ENCODE results near the gene GIPR. TPM values are rescaled to one million over a fixed set of nuclear protein-coding genes. Genes with fewer than 3 reads are reported as not detected.
"Not testable (repeated sequence)": the region's sequence is repeated elsewhere in the genome, so short reads cannot be mapped to it uniquely, and the experiment has no call there.

Gene GIPR
- 4.2 and 8.0 TPM in 2 replicates for total RNA-seq (2014; rRNA removed; shearing (Covaris generic))

DNA sequence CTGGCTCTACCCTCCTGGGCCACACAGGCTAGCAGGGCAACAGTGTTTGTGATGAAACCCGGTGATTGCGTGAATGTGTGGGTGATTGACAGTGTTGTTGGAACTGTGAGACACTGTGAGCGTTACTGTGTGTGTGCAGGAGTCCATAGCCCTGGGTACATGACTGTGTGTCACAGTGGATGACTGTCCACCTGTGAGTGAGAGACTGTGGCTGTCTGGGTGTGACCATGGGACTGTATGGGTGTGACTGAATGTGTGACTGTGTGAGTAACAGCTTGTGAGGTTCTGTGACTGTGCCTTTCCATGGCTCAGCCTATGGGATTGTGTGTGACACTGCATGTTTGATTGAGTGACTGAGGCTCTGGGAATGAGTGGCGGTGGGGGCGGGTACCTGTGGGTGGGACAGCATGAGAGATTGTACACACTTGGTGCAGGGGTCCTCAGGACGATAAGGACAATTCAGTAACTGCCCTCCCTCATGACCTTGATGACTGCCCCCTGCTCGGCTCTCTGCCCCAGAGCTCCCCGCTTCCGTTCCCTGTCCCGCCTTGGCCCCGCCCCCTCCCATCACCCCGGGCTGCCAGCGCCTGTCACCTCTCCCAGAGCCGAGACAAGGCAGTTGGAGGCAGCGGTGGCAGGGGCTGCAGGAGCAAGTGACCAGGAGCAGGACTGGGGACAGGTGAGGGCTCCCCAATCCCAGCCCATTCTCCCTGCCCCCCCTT lies at the start of gene GIPR:
Gene GIPR, plus strand, starts transcription at position 602 of the 722 bp plus-strand sequence. CDS start 1,300 bp downstream, outside the sequence.
- in situ Hi-C loops (cut with HindIII; ENCODE audit: low sequenced_read_pairs): no loop called here
- no peak for DNase-seq (ENCODE audit: low spot score)

- DNase-seq (ENCODE audit: low spot score): no peak
- in situ Hi-C loops (cut with HindIII; ENCODE audit: low sequenced_read_pairs): no loop called here
Measured at GRCh38 chr19:45621389-45621788, 46.6 kb upstream of the GIPR start.

- no peak for DNase-seq (ENCODE audit: low spot score)
- in situ Hi-C loops (cut with HindIII; ENCODE audit: low sequenced_read_pairs): no loop called here
Measured at GRCh38 chr19:45621976-45622503, 46.0 kb upstream of the GIPR start.

- DNase-seq (ENCODE audit: low spot score): no peak
- in situ Hi-C loops (cut with HindIII; ENCODE audit: low sequenced_read_pairs): no loop called here
Measured at GRCh38 chr19:45623984-45624383, 44.0 kb upstream of the GIPR start.

DNA sequence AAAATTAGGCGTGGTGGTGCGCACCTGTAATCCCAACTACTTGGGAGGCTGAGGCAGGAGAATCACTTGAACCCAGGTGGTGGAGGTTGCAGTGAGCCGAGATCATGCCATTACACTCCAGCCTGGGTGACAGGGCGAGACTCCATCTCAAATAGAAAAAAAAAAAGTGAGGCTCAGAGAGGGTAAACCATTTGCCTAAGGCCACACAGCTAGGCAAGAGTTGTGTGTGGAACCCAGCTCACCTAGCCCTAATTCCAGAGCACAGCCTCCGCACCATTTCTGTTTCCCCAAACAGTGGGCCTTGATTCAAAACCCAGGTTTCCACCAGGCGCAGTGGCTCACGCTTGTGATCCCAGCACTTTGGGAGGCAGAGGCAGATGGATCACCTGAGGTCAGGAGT lies 39.8 kb upstream of the GIPR start:
- in situ Hi-C loops (cut with HindIII; ENCODE audit: low sequenced_read_pairs); DNase-seq (ENCODE audit: low spot score): not testable (repeated sequence)

DNA sequence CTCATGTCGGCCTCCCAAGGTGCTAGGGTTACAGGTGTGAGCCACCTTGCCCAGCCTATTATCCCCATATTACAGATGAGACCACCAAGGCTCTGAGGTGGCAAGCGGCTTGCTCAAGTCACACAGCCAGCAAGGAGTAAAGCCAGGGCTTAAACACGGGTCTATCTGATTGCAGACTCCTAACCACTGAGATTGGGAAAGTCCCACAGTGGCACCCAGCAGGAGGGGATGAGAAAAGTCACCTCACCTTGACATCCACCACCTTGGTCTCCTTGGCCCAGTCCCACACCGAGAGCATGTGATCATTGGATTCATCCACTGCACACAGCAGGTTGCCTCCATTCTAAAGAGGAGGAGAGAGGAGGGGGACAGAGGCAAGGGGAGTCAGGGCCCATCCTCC lies 38.3 kb upstream of the GIPR start:
- in situ Hi-C loops (cut with HindIII; ENCODE audit: low sequenced_read_pairs): no loop called here
- no peak for DNase-seq (ENCODE audit: low spot score)

DNA sequence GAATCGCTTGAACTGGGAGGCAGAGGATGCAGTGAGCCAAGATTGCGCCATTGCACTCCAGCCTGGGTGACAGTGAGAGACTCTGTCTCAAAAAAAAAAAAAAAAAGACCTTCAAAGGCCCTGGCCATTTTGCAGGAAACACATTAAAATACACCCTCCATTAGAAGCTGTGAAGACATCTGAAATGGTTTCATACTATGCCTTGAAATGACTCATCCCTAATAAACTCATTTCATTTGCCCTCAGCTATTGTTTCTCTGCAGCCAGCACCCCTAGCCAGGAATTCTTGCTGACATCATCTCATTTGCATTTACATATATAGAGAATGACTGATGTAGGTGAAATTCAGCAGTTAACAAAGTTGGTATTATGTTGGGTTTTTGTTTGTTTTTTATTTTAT lies 37.6 kb upstream of the GIPR start:
- no peak for DNase-seq (ENCODE audit: low spot score)
- in situ Hi-C loops (cut with HindIII; ENCODE audit: low sequenced_read_pairs): no loop called here

GRCh38 chr19:45632468-45633196 lies 35.4 kb upstream of the GIPR start:
- in situ Hi-C loops (cut with HindIII; ENCODE audit: low sequenced_read_pairs): no loop called here
- no peak for DNase-seq (ENCODE audit: low spot score)

GRCh38 chr19:45636275-45636674 lies 31.7 kb upstream of the GIPR start:
- no peak for DNase-seq (ENCODE audit: low spot score)
- in situ Hi-C loops (cut with HindIII; ENCODE audit: low sequenced_read_pairs): no loop called here

- in situ Hi-C loops (cut with HindIII; ENCODE audit: low sequenced_read_pairs): no loop called here
- no peak for DNase-seq (ENCODE audit: low spot score)
Measured at GRCh38 chr19:45636902-45637301, 31.1 kb upstream of the GIPR start.

DNA sequence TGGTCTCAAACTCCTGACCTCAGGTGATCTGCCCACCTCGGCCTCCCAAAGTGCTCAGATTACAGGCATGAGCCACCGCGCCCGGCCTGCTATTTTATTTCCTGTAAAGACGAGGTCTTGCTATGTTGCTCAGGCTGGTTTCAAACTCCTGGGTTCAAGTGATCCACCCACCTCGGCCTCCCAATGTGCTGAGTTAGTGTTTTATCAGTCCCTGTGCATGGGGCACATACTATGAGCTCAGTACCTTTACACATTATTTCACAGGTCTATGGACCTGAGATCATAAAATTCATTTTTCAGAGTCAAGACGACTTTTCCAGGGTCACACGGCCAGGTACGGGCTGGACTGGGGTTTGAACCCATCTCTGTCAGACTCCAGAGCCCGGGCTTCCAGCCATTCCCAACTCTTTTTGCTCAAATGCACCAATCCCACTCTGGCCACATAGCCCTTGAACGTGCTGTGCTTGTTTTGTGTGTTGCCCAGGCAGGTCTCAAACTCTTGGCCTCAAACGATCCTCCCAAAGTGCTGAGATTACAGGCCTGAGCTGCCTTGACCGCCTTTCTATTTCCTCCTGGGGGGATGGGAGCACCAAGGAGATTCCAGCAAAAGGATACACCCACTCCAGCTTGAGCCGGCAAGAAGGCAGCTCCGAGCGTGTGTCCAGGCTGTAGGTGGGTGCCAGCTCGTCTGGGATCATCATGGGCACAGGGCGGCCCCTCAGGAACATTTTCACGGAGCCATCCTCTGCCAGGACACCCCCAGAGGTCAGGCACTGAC lies 29.9 kb upstream of the GIPR start:
- in situ Hi-C loops (cut with HindIII; ENCODE audit: low sequenced_read_pairs): no loop called here
- no peak for DNase-seq (ENCODE audit: low spot score)

DNA sequence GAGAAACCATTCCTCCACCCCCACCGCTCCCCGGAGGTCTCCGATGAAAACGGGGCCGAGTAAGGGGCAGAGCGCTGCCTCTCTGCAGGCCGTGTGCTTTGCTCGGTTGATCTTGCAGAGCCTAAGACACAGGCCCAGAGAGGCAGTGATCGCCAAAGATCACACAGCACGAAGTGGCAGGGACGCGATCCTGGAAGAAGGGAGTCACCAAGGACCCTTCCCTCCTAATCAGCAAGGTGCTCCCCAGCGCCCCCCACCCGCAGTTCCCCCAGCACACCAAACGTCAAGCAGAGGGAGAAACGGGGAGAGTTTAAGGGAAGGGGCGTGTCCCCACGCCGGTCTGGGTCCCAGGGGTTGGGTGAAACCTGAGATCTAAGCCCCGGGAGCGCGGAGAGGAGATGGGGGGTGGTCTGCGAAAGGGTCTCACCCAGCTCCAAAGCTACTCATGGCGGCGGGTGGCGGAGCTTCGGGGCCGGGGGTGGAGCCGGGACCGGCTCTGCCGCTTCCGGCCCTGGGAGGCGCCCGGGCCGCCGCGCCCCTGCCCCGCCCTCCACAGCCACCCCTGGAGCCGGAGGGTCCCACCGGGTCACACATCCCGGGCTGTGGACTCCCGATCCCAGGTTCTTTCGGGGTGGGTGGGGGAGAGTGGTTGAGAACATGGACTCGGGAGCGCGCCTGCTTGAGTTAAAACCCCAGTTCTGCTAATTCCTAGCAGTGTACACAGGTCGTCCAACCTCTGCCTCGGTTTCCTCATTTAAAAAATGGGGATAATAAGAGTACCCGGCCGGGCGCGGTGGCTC lies 28.9 kb upstream of the GIPR start, which contains the start of gene EML2:
Gene EML2, minus strand, starts transcription at position 468 of the 800 bp plus-strand sequence. Its CDS starts 21 bp downstream, at position 447.
- DNase-seq (ENCODE audit: low spot score): no peak

GRCh38 chr19:45640849-45641273 lies 27.2 kb upstream of the GIPR start:
- DNase-seq (ENCODE audit: low spot score): peak; percentile 37
- in situ Hi-C loops (cut with HindIII; ENCODE audit: low sequenced_read_pairs): no loop called here

More for the DNA sequence above, 28.9 kb upstream of the GIPR start, which contains the start of gene EML2:
- in situ Hi-C loops (cut with HindIII; ENCODE audit: low sequenced_read_pairs): no loop called here

DNA sequence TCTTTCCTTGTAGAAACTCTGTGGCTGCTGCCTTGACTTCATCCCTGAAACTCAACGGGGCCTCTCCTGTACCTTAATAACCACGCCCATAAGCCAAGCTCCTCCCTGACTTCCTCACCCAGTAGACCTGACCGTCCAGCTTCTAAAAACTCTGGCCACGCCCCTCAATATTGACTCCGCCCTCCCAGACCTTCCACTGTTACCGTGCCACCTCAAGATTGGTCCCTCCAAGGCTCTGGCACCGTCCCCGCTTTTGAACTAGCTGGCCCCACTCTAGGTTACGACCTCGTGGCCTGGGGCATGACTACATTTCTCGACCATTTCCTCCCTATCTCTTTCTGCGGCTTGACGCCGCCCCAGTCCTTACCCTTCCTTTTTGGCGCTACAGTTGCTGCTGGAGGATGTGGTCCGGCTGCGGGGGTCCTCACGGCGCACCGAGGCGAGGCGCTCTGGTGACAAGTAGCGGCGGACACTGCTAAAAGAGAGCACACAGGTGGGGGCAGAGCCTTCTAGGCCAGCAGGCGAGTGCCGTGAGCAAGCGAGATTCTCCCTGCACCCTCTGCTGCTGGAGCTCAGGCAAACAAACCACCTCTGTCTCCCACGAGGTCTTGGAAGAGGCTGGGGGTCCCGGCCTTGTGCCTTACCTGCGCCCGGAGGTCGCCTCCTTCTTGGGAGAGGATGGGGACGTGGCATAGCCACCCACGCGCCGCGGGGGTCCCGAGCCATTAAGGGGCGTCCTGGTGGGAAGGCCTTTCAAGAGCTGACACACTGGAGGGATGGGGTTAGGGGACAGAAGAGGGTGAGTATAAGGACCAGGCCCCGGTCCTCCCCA lies 26.5 kb upstream of the GIPR start:
- DNase-seq (ENCODE audit: low spot score): peak; percentile 76
- in situ Hi-C loops (cut with HindIII; ENCODE audit: low sequenced_read_pairs): no loop called here

GRCh38 chr19:45643024-45643926 lies 24.7 kb upstream of the GIPR start:
- peak; percentile 88 for DNase-seq (ENCODE audit: low spot score)
- in situ Hi-C loops (cut with HindIII; ENCODE audit: low sequenced_read_pairs): no loop called here

DNA sequence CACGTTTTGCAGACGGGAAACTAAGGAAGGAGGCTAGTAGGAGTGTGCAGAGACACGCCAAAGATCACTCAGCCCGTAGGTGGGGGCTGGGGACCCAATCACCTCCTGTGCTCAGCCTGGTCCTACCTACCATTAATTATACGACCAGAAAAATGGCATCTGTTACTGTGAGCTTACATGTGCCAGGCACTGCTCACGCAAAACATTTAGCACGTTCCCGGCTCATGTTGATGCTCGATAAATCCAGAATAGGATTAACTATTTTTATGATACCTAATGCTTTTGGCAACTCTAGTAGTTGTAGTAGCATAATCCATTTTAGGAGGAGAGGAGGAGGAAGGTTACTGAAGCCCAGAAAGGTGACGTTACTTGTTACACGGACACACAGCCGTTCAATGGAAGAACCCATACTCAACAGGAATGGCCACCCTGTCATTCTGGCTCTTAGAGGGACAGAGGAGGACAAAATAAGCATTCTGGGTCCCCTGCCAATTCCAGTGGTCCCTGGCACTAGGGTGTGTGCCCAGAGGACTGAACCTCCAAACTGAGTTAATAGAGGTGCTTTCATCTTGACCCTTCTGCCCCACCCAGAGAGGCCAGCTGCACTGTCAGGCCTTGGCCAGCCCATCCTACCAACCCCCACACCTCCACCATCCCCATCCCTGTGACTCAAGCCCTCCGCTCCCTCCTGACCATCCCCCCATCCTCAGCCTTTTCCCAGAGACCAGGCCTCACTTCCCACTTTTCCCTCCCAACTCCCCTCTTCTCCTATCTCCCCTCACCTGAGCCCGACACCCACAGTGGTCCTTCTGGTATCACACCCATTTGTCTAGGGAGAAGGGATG lies 23.9 kb upstream of the GIPR start:
- DNase-seq (ENCODE audit: low spot score): peak; percentile 47
- in situ Hi-C loops (cut with HindIII; ENCODE audit: low sequenced_read_pairs): no loop called here
